Stimulated activated CD4-positive, alpha-beta T cell treated with anti-CD3 and anti-CD28 coated beads, Interleukin-12 subunit alpha, Interleukin-12 subunit beta, amount 100 ng/mL, for 24 hours (primary cell): Measurements from ENCODE around the gene LVRN.

Experiments
- DNase-seq, 2 experiments: peaks; one replicate each; pipeline ENCODE4 v3.0.0-alpha.2; 2020; ENCODE audit warnings: low read depth in 2 of 2

The LVRN gene

DNA sequence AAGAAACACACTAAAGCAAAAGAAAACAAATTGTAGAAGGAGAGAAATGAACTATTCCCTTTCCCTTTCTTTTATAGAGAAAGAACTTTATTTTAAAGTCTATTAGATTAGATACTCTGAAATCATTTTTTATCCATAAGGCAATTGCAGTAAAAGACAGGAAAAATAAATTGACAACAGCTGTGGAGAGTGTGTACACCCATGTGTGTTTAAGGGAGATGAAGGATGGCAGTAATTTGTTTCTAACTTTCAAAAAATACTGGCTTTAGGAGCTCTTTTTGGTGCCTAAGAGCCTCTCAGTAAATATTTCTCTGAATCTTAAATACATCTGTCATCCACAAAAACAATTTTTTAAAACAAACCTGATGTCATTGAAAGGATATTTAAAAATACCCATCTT, 51.7 kb downstream of the LVRN start:
- no peak for DNase-seq

DNA sequence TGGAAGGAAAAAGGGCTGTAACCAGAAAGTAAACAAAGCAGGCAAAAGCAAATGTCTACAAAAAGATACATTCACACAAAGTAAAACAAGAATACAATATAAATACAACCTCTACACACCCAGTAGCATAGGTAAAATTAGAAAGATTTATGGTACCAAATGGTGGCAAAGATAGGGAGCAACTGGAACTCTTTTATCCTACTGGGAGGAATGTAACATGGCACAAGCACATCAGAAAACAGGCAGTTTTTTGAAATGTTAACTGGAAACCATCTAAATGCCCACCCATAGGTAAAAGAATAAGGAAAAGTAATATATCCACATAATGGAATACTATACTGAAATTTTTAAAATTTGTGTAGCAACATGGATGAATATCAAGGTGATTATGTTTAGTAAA, 61.3 kb downstream of the LVRN start:
- no peak for DNase-seq

DNA sequence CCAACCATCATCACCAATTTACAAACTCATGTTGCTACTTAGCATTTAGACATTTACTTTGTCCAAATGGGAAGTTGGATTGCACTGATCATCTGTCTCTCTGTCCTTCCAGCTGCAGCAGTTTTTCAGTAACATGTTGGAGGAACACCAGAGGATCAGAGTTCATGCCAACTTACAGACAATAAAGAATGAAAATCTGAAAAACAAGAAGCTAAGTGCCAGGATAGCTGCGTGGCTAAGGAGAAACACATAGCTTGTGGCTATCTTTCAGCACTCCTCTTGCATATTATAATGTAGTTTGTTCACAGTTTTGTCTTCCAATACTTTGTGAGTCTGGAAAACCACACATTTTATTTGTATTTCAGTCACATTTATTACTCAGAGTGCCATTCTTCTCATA, 63.6 kb downstream of the LVRN start:
- no peak for DNase-seq

DNA sequence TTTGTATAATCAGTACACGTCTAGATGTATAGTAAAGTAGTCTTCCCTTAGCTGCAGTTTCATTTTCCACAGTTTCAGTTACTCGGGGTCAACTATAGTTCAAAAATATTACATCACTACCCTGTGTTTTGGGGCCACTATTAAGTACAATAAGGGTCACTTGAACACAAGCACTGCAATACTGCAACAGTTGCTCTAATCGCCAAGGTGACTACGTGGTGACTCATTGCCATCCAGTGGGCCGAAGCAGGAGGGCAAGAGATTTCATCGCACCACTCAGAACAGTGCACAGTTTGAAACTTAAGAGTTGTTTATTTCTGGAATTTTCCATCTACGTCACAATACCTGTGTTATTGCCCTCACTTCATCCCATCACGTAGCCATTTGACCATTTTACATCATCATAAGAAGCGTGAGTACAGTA, 69.8 kb downstream of the LVRN start, which contains the start of gene ARL14EPL:
Gene ARL14EPL, plus strand, starts transcription at position 379 of the 424 bp plus-strand sequence. CDS start 18,994 bp downstream, outside the sequence.
- DNase-seq: no peak

DNA sequence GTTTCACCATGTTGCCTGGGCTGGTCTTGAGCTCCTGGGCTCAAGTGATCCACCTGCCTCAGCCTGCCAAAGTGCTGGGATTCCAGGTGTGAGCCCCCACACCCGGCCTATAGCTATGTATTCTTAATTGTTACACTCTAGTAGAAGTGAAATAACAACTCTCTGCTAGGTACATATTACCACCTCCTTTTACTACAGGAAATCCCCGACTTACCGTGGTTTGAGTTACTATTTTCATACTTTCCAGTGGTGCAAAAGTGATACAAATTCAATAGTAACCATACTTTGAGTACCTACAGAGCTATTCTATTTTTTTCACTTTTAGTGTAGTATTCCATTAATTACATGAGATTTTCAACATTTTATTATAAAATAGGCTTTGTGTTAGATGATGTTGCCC, 70.7 kb downstream of the LVRN start:
- DNase-seq: no peak

DNA sequence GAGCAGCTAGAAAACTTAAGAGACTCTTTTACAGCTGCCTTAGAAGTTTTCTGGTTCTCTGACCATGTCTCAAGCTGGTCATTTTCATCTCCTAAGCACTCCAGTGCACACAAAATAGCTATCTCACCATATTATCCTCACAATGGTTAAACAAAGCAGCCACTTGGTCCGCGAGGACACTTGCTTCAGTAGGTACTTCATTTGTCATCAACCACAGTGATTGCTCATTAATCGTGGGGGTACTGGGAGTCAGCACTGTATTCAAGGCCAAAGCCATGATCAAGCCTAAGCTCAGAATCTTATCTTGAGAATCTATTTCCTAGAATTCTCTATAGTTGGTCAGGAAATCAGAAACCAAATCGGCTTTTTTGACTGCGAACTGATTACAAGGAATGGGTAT, 72.8 kb downstream of the LVRN start:
- DNase-seq: no peak

DNA sequence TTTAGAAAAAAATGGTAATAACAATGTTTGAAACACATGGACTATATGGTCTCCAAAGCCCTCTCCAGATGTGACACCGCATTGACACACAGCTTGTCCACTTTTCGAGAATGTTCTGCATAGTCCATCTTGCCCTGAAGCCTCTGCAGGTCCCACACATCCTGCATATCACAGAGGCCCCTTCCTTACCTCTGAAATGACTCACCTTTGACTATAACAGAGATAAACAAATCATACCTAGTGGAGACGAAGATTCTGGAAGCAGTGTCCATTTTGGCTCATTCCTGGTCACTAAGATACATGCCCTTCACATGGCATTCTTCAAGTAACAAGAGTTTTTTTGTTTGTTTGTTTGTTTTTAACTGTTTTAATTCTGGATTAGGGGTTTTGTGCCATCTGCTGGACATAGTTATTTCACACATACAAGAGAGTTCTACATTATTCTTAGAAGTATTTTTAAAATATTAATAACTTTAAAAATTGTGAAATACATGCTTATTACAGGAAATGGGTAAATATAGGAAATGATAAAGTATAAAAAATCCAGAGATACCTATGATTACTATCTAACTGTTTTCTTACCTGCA, 75.1 kb downstream of the LVRN start:
- no peak for DNase-seq

DNA sequence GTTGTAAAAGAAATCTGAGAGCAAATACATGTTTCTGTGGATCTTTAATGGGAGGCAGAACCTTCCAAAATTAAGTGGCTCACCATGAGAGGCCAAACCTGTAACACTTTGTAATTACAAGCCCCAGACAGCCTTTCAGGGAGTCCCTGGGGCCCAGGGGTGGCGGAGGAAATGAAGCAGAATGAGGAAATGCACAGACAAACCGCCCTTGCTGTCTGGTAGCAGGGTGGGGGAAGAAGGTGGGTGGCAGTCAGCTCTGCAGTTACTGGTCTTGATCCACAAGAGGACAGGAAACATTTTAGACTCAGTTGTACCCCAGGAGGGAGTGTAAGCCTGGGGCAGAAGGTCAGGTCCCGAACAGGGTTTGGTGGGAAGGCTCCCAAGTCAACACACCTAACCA, 76.5 kb downstream of the LVRN start:
- no peak for DNase-seq

DNA sequence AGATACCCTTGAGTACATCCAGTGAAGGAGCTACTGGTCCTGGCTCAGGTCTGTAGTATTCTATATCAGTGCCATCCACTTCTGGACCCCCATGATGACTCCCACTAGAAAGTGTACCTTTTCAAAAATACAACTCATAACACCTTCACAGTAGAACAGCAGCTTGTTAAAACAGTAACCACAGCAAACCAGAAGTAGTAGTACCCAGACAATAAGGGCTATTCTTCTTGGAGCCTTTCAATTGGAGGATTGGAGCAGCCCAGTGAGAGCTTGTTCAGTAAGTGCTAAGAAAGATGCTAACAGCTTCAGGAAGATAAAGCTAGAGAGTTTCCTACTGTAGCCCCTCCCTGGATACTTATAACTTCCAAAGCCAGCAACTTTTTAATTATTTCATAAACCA, 80.1 kb downstream of the LVRN start:
- DNase-seq: no peak

DNA sequence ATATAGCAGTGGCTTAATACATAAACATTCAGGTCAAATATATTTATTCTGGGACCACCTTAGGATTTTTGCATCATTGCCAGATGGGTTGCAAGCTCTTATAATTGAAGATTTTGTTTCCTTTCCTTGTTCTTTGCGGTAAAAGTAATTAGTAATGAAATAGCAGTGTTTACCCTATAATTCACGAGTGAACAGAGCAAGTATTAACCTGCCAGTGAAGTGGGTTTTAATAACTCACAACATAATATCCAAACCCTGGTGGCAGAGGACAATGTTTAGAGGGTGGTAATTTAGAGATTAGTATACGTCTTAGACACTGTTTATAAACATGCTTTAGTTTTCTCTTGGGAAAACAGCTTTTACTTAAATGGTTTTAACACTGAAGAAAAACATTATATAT, 81.8 kb downstream of the LVRN start:
- DNase-seq: no peak

DNA sequence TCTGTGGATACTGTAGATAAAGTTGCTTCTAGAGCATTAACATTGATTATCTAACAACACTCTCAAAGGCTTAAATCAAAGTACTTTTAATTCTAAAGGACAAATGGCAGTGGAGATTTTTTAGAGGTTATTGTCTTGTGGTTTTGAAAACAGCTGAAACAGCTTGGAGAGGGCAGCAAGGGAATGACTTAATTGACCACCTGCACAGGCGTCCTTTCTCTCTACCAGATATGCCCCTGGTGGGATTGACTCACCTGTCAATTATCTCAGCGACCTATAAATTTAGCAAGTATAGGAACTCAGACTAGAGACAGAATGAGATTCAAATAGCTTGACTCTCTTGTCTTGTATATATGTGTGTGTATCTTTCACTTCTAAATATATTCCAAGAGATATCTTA, 83.5 kb downstream of the LVRN start:
- DNase-seq: no peak

DNA sequence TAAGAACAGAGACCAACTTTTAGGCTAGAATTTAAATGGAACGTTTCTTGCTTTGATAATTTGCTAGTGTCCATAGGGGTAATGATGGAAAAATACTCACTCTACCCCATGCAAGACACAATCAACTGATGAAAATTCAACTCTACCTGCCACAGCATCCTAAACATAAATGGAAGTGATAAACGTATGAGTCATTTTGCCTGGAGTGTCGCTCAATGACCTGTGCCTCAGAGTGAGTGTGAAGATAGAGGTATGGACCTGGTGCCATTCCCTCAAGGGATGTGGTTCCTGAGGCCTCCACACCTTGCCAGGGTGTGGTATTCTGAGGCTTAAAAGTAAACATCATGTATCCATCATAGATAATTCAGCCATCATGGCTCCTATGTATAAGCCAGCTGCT, 84.0 kb downstream of the LVRN start:
- no peak for DNase-seq

DNA sequence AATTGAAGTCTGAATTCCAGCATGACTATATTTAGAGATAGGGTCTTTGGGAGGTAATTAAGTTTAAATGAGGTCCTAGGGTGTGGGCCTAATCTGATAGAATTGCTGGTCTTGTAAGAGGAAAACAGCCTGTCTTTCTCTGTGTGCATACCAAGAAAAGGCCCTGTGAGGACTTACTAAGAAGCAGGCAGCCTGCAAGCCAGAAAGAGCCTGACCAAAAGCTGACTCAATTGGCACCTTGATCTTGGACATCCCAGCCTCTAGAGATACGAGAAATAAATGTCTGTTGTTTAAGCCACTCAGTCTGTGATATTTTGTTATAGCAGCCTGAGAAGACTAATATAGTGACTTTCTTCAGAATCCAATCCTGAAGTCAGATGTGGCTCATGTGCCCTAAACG, 84.5 kb downstream of the LVRN start:
- no peak for DNase-seq

DNA sequence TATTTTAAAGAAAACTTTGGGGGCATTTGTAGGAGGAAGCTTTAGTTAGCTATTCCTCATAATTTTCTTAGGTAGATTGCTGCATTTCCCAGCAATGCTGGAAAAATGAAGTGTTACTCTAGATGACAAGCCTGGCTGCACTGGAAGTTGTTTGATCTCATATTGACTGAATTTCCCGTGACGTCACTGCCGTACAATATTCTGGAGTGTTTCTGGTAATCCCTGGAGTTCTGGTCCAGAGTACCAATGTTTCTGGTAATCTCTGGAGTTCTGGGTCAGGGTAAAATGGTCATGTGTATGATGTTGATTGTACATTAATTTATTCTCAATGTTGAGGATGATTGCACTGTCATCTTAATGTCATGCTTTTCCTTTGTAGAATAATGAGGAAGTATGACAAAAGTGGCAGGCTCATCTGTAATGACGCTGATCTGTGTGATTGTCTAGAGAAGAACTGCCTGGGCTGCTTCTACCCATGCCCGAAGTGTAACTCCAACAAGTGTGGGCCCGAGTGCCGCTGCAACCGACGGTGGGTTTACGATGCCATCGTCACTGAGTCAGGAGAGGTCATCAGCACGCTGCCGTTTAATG, 96.2 kb downstream of the LVRN start:
- no peak for DNase-seq

DNA sequence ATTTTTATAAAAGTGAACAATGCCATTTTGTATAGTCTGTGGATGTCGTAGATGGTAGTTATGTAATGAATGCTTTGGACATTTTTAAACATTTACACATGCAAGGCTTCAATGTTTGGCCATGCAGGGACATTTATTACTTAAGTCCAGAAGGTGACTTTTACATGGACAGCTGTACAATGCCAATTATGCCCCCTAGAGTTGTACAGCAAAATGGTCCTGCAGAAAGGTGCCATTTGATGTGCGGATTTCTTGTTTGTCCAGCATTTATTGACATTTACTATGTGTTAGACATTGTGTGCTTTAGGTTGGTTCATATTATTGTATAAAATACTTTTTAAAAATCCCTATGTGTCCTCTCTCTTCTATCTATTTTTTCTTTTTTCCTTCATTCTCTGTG, 100.1 kb downstream of the LVRN start:
- DNase-seq: no peak

DNA sequence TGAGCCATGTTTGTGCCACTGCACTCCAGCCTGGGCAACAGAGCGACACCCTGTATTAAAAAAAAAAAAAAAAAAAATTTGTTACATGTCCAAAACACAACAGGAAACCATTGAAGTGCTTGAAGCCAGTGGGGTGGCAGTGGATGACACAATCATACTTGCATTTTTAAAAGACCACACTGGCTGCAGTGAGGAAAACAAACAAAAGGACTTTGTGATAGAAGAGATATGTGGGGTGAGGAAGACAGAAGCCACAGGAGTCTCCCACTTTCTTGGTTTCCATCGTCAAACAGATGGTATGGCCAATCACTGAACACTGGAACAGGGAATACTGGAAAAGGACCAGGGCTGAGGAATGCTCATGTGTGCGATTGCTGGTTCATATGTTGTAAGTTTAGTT, 101.7 kb downstream of the LVRN start:
- DNase-seq: no peak

DNA sequence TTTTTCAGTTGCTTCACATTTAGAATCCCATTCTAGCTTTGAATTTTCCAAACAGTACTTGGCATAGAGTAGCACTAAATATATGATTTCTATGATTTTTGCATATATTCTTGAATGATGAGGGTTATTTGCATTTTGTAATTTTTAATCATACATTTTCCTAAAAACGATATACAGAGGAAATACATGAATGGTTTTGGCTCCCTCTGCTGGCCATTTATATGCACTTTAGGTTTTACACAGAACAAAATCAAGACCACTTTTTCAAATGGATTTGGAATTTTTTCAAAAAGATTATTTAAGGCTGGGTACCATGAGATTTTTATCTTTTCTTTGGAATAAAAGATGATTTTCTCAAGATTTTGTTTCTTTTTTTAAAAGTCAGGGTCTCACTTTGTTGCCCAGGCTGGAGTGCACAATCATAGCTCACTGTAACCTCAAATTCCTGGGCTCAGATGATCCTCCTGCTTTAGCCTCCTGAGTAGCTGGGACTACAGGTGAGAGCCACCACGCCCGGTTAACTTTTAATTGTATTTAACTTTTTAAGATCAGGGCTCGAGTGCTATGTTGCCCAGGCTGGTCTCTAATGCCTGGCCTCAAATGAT, 105.9 kb downstream of the LVRN start:
- DNase-seq: no peak

DNA sequence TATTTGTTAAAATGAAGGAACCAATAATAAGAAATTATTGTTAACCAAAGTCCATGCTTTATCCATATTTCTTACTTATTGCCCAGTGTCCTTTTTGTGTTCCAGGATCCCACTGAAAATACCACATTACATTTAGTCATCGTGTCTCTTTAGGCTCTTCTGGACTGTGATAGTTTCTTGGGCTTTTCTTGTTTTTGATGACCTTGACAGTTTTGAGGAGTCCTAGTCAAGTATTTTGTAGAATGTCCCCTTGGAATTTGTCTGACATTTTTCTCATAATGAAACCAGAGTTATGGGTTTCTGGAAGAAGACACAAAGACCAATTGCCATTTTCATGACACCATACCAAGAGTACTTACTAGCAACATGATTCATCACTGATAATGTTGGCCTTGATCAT, 108.9 kb downstream of the LVRN start:
- no peak for DNase-seq

DNA sequence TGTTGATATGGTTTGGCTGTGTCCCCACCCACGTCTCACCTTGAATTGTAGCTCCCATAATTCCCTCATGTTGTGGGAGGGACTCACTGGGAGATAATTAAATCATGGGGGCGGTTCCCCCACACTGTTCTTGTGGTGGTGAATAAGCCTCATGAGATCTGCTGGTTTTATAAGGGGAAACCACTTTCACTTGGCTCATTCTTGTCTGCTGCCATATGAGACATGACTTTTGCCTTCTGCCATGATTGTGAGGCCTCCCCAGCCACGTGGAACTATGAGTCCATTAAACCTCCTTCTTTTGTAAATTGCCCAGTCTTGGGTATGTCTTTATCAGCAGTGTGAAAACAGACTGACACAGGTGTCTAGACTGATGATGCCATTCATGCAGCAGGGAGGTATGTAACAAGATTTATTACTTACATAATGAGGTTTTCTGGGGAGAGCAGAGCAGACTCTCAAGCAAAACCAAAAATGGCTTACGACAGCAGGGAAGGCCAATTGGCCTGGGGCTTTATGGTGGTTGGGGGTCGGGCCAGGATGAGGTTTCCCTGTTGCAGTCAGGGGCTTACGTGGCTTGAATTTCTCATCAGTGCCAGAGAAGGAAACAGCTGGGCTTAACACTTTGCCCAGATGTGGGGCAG, 113.0 kb downstream of the LVRN start:
- DNase-seq: no peak

DNA sequence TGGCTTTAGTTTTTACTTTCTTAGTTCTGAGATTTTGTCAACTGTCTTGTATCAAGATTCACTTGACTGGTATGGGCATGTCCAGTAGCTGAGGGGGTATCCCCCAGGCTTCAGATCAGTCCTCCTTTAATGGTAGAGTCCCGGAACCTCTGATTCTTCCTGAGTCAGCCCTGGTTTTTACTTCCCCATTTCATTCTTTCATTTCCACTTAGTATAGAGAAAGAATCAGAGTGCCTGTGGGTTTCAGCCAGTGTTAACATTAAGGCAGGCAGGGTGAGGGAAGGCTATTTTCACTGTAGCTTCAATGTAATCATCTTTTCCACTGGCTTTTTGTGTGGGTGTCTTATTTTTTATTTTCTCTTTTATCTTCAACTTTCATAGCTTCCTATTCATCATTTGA, 114.2 kb downstream of the LVRN start:
- DNase-seq: no peak
